GM13976 (cell line): ENCODE results near the gene OR13C5.

Experiments used
- DNase-seq: peaks from one replicate; pipeline ENCODE4 v3.0.0; 2012; ENCODE audit warnings: low spot score
- in situ Hi-C: fragments of 300-500 bp; cut with MboI; formaldehyde crosslinking; loops from one replicate; pipeline ENCODE4 v1.12.0; 2022; ENCODE audit warnings: low sequenced_read_pairs, mixed read lengths, inconsistent platforms; ENCODE audit not compliant: unreplicated experiment
- TF ChIP-seq, protein P1 (sequence below): IDR thresholded peaks from 2 replicates; pipeline ENCODE4 v1.5.1; 2012; ENCODE audit warnings: borderline replicate concordance, mild to moderate bottlenecking; ENCODE audit not compliant: insufficient read depth; ENCODE audit errors: extremely low read depth, missing control alignments, control extremely low read depth

Gene OR13C5

DNA sequence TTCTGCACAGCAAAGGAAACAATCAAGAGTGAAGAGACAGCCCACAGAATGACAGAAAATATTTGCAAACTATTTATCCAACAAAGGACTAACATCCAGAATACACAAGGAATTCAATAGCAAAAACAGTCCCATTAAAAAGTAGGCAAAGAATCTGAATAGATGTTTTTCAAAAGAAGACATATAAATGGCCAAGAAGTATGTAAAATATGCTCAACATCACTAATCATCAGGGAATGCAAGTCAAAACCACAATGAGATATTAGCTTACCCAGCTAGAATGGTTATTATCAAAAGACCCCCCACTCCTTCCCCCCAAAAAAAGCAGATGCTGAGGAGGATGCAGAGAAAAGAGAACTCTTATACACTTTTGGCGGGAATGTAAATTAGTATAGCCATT, 43.7 kb downstream of the OR13C5 start:
- TF ChIP-seq, protein P1, sequence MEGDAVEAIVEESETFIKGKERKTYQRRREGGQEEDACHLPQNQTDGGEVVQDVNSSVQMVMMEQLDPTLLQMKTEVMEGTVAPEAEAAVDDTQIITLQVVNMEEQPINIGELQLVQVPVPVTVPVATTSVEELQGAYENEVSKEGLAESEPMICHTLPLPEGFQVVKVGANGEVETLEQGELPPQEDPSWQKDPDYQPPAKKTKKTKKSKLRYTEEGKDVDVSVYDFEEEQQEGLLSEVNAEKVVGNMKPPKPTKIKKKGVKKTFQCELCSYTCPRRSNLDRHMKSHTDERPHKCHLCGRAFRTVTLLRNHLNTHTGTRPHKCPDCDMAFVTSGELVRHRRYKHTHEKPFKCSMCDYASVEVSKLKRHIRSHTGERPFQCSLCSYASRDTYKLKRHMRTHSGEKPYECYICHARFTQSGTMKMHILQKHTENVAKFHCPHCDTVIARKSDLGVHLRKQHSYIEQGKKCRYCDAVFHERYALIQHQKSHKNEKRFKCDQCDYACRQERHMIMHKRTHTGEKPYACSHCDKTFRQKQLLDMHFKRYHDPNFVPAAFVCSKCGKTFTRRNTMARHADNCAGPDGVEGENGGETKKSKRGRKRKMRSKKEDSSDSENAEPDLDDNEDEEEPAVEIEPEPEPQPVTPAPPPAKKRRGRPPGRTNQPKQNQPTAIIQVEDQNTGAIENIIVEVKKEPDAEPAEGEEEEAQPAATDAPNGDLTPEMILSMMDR, result no peak
- in situ Hi-C loops, result no loop called here

DNA sequence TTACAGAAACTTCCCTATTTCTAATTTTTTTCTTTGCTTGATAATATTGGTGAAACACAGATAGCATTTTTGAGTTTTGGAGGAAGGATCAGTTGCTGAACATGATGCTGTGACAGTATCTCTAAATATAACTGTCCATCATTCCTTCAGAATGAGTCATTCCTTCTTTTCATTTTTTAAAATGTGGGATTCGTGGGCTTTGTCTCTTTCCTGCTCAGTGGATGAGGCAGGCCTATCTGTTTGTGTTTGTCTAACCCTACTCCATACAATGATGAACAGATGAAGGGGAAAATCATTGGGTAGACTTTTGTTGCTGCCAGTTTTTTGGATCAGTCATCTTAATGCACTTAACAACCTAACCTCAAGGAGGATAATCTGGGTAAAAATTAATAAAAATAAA, 46.0 kb downstream of the OR13C5 start:
- DNase-seq, result no peak
- in situ Hi-C loops, result no loop called here
- TF ChIP-seq, protein P1, result no peak

More for the DNA sequence above, 43.7 kb downstream of the OR13C5 start:
- DNase-seq, result no peak
